Measurements from ENCODE around the gene MAST2. TPM values are rescaled to one million over a fixed set of nuclear protein-coding genes. Genes with fewer than 3 reads are reported as not detected.

The MAST2 gene
- total RNA-seq, 4 donors from 2014 or later, result 31.1 to 76.9 (median 73.4) TPM

DNA sequence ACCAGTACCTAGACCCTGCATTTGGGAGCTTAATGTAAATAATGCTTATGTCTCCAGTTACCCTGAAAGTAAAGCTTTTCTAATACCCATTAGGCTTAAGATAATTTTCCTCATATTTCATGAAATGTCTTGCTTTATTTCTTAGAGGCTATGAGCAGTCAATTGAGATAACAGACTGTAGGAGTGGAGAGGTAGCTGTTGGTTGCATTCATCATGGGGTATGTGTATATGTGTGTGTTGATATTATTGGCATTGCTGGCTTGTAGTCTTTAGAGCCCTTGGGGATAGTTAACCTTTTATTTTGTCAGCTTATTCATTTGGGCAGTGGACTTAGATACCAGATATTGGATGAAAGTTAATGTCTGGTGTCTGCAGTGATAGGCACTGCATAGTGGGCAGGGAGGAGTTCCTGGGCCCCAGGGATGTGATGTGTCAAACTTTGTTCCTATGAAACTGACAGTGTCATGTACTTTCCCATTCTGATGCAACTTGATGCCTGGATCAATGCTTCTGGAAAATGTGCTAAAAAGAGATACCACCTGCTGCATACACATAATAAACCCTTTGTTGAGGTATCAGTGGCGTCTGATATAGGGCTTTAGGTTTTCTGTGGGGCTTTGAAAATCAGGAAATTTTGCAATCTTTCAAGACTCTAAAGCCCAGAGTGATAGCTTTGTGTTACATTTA, 83.9 kb downstream of the MAST2 start:
- ATAC-seq, result no peak
- WGBS, 2 donors (ENCODE audit: low coverage in 1 of 2), result 100% methylated on average over 1 of the region's 1 CpG

DNA sequence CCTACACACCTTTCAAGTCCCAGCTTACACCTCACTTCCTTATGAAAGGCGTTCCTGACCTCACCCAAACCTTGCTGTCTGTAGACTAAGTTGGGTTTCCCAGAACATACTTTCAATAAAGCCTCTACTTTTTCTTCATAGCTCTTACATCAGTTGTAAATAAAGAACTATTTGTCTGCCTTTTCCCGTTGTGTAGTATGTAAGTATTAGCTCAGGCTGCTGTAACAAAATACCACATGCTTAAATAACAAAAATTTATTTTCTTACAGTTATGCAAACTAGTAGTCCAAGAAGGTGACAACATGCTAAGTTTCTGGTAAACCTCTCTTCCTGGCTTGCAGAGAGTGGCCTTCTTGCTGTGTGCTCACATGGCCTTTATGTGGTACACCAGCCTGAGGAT, 86.7 kb downstream of the MAST2 start:
- TF ChIP-seq POLR2AphosphoS5 (IDR thresholded peaks at IDR 0.05), result no peak
- TF ChIP-seq EP300 (IDR thresholded peaks at IDR 0.05), result no peak
- TF ChIP-seq, protein P1, sequence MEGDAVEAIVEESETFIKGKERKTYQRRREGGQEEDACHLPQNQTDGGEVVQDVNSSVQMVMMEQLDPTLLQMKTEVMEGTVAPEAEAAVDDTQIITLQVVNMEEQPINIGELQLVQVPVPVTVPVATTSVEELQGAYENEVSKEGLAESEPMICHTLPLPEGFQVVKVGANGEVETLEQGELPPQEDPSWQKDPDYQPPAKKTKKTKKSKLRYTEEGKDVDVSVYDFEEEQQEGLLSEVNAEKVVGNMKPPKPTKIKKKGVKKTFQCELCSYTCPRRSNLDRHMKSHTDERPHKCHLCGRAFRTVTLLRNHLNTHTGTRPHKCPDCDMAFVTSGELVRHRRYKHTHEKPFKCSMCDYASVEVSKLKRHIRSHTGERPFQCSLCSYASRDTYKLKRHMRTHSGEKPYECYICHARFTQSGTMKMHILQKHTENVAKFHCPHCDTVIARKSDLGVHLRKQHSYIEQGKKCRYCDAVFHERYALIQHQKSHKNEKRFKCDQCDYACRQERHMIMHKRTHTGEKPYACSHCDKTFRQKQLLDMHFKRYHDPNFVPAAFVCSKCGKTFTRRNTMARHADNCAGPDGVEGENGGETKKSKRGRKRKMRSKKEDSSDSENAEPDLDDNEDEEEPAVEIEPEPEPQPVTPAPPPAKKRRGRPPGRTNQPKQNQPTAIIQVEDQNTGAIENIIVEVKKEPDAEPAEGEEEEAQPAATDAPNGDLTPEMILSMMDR (IDR thresholded peaks at IDR 0.05), result no peak
- TF ChIP-seq POLR2A (IDR thresholded peaks at IDR 0.05), result no peak
- Histone ChIP-seq H3K4me1 (peaks cover 4 to 30% (median 5%) of the 10 kb centered on the region in 3 donors), H3K4me3 (no peak overlapping the region), H3K9me3 (no peaks in the 10 kb centered on the region), H3K36me3 (no peaks in the 10 kb centered on the region), H3K27ac (no peak overlapping the region), H3K27me3 (no peaks in the 10 kb centered on the region)
- ATAC-seq, result no peak
- 94 to 100% methylated on average over 1 to 2 of the region's 2 CpGs for WGBS, 2 donors (ENCODE audit: low coverage in 1 of 2)

More for the DNA sequence above, 83.9 kb downstream of the MAST2 start:
- Histone ChIP-seq H3K4me3 (no peak overlapping the region), H3K27me3 (no peaks in the 10 kb centered on the region), H3K9me3 (no peaks in the 10 kb centered on the region), H3K4me1 (peaks cover 4 to 35% (median 5%) of the 10 kb centered on the region in 3 donors), H3K27ac (peak overlapping the region in 1 of 4 donors; percentile 10), H3K36me3 (no peaks in the 10 kb centered on the region)
- no peak for TF ChIP-seq POLR2A (IDR thresholded peaks at IDR 0.05)
- TF ChIP-seq, protein P1 (IDR thresholded peaks at IDR 0.05), result no peak
- TF ChIP-seq EP300 (IDR thresholded peaks at IDR 0.05), result no peak
- TF ChIP-seq POLR2AphosphoS5 (IDR thresholded peaks at IDR 0.05), result no peak

DNA sequence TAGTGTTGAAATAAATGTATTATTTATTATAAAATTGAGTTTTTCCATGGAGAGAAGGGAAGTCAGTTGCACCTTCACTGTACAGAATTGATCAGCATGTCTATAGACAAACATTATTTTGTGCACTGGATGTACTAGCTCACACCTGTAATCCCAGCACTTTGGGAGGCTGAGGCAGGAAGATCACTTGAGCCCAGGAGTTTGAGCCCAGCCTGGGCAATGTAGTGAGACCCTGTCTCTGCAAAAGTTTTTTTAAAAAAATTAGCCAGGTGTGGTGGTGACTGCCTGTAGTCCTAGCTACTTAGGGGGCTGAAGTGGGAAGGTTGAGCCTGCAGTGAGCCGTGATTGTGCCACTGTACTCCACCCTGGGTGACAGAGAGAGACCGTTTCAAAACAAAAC, 87.7 kb downstream of the MAST2 start:
- H3K4me3 ChIP-seq, result no peak overlapping the region
- no peaks in the 10 kb centered on the region for H3K27me3 ChIP-seq
- 89% methylated on average over 2 of the region's 2 CpGs; no CpG with 5 or more reads in 1 of the 2 donors for WGBS, 2 donors (ENCODE audit: low coverage in 1 of 2)
- no peak for ATAC-seq
- no peak overlapping the region for H3K27ac ChIP-seq
- no peaks in the 10 kb centered on the region for H3K36me3 ChIP-seq
- no peaks in the 10 kb centered on the region for H3K9me3 ChIP-seq
- H3K4me1 ChIP-seq, result peaks cover 4 to 30% (median 5%) of the 10 kb centered on the region in 3 donors
- no peak for TF ChIP-seq POLR2AphosphoS5 (IDR thresholded peaks at IDR 0.05)
- TF ChIP-seq POLR2A (IDR thresholded peaks at IDR 0.05), result no peak
- TF ChIP-seq, protein P1 (IDR thresholded peaks at IDR 0.05), result no peak
- no peak for TF ChIP-seq EP300 (IDR thresholded peaks at IDR 0.05)

DNA sequence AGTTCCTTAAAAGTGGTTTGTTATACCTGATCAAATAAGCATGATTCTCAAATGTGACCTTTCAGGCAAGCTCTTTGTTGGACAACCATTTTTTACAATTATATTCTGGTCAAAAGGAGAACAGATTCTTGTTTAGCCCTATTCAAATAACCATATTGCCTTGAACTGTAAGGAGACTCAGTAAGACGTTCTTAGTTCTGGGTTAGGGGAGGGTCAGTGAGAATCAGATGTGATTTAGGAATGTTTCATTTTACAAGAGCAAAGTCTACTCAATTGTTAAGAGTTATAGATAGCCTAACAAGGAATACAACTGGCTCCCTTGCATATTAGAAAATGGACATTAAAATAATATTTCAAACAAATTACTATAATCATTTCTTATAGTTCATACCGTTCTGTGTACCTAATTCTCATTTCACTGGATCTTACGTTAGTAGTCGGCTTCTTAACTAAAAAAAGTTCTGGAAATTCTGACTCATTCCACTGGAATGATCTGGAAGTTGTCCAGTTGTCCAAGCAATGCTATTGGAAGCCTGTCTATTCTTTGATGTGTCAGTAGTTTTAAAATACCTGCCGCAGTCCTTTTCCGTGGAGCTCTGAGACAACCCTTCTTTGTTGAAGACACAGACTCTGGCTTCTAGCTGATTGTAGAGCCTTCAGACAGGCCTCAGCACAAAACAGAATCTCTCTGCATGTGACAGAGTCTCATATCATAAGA, 88.8 kb downstream of the MAST2 start:
- H3K27me3 ChIP-seq, result no peaks in the 10 kb centered on the region
- WGBS, 2 donors (ENCODE audit: low coverage in 1 of 2), result 11 to 22% methylated on average over 6 of the region's 6 CpGs
- TF ChIP-seq, protein P1 (IDR thresholded peaks at IDR 0.05), result no peak
- TF ChIP-seq POLR2A (IDR thresholded peaks at IDR 0.05) (no peak), EP300 (IDR thresholded peaks at IDR 0.05) (peak; percentile 66), POLR2AphosphoS5 (IDR thresholded peaks at IDR 0.05) (peak; percentile 82)
- H3K4me3 ChIP-seq, result no peak overlapping the region
- H3K27ac ChIP-seq, result peak overlapping the region; percentile 74 to 90 (median 77)
- H3K9me3 ChIP-seq, result no peaks in the 10 kb centered on the region
- peaks cover 4 to 24% (median 5%) of the 10 kb centered on the region in 3 donors for H3K4me1 ChIP-seq
- H3K36me3 ChIP-seq, result no peaks in the 10 kb centered on the region
- ATAC-seq, result peak; percentile 84
